ENCODE data around the gene EXD3.
"Not testable (repeated sequence)": the region's sequence is repeated elsewhere in the genome, so short reads cannot be mapped to it uniquely, and the experiment has no call there.

The EXD3 gene

GRCh38 chr9:137381501-137382443, 41.2 kb downstream of the EXD3 start:
- no peak for DNase-seq (ENCODE audit: low spot score)

- DNase-seq (ENCODE audit: low spot score) = no peak
These were observed 42.4 kb downstream of the EXD3 start for GRCh38 chr9:137380606-137381005.

GRCh38 chr9:137380171-137380570, 42.8 kb downstream of the EXD3 start:
- DNase-seq (ENCODE audit: low spot score) = no peak

GRCh38 chr9:137379761-137380161, 43.2 kb downstream of the EXD3 start:
- DNase-seq (ENCODE audit: low spot score) = no peak

- DNase-seq (ENCODE audit: low spot score) = not testable (repeated sequence)
These were observed 44.1 kb downstream of the EXD3 start for GRCh38 chr9:137378688-137379410.

- DNase-seq (ENCODE audit: low spot score) = no peak
These were observed 46.6 kb downstream of the EXD3 start for GRCh38 chr9:137376386-137376785.

- DNase-seq (ENCODE audit: low spot score) = no peak
These were observed 47.5 kb downstream of the EXD3 start for GRCh38 chr9:137375321-137376058.

- no peak for DNase-seq (ENCODE audit: low spot score)
These were observed 48.7 kb downstream of the EXD3 start for GRCh38 chr9:137374131-137374845.

- peak; percentile 64 for DNase-seq (ENCODE audit: low spot score)
These were observed 49.4 kb downstream of the EXD3 start for GRCh38 chr9:137373611-137373980.

- no peak for DNase-seq (ENCODE audit: low spot score)
These were observed 50.0 kb downstream of the EXD3 start for GRCh38 chr9:137372693-137373610.

- DNase-seq (ENCODE audit: low spot score) = no peak
These were observed 50.9 kb downstream of the EXD3 start for GRCh38 chr9:137371946-137372651.

GRCh38 chr9:137371521-137371941, 51.4 kb downstream of the EXD3 start:
- no peak for DNase-seq (ENCODE audit: low spot score)

GRCh38 chr9:137370865-137371520, 52.0 kb downstream of the EXD3 start:
- DNase-seq (ENCODE audit: low spot score) = peak; percentile 69

GRCh38 chr9:137369911-137370764, 52.8 kb downstream of the EXD3 start:
- no peak for DNase-seq (ENCODE audit: low spot score)

- DNase-seq (ENCODE audit: low spot score) = no peak
These were observed 53.7 kb downstream of the EXD3 start for GRCh38 chr9:137369061-137369787.

GRCh38 chr9:137368431-137369035, 54.4 kb downstream of the EXD3 start:
- no peak for DNase-seq (ENCODE audit: low spot score)
